IPS-18a (cell line): Measurements from ENCODE around the gene MRPS27.

Source experiments
- H3K27ac ChIP-seq: one replicate; pipeline ENCODE4 v1.5.1; 2013; ENCODE audit warnings: low read length
- H3K27me3 ChIP-seq: one replicate; pipeline ENCODE4 v1.6.1; 2013; ENCODE audit warnings: mild to moderate bottlenecking, low read length; ENCODE audit not compliant: control insufficient read depth, insufficient read depth
- H3K36me3 ChIP-seq: one replicate; pipeline ENCODE4 v1.6.1; 2013; ENCODE audit warnings: low read depth, low read length; ENCODE audit not compliant: control insufficient read depth
- H3K4me1 ChIP-seq: one replicate; pipeline ENCODE4 v1.6.1; 2013; ENCODE audit warnings: low read depth, low read length; ENCODE audit not compliant: control insufficient read depth
- H3K4me3 ChIP-seq: one replicate; pipeline ENCODE4 v1.5.1; 2013; ENCODE audit warnings: low read length
- H3K9ac ChIP-seq: one replicate; pipeline ENCODE4 v1.6.1; 2013; ENCODE audit warnings: mild to moderate bottlenecking, low read length, moderate library complexity
- H3K9me3 ChIP-seq: one replicate; pipeline ENCODE4 v1.6.1; 2013; ENCODE audit warnings: low read depth, low read length; ENCODE audit not compliant: control insufficient read depth

MRPS27 gene

DNA sequence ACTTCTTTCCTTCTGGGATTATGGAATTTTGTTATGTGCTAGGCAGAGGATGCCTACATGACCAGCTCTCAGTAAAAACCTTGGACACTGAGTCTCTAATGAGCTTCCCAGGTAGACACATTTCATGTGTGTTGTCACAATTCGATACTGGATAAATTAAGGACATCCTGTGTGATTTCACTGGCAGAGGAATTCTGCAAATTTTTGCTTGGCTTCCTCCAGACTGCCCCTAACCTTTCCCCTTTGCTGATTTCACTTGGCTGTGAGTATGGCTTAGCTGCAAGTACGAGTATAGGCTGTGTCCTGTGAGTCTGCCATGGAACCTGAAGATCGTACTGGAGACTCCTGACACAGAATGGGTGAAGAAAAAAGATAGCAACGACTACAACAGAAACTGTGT is 47.6 kb downstream of the MRPS27 start:
- Histone ChIP-seq H3K4me3 (no peak overlapping the region), H3K4me1 (no peaks in the 10 kb centered on the region), H3K36me3 (no peaks in the 10 kb centered on the region), H3K9me3 (no peaks in the 10 kb centered on the region), H3K27me3 (no peaks in the 10 kb centered on the region), H3K9ac (no peak overlapping the region), H3K27ac (no peak overlapping the region)

GRCh38 chr5:72271702-72272101 is 48.3 kb downstream of the MRPS27 start:
- H3K36me3 ChIP-seq: no peaks in the 10 kb centered on the region
- H3K4me3 ChIP-seq: no peak overlapping the region
- H3K9me3 ChIP-seq: no peaks in the 10 kb centered on the region
- no peaks in the 10 kb centered on the region for H3K4me1 ChIP-seq
- H3K9ac ChIP-seq: no peak overlapping the region
- no peak overlapping the region for H3K27ac ChIP-seq
- no peaks in the 10 kb centered on the region for H3K27me3 ChIP-seq

- no peaks in the 10 kb centered on the region for H3K36me3 ChIP-seq
- H3K27ac ChIP-seq: no peak overlapping the region
- no peak overlapping the region for H3K4me3 ChIP-seq
- H3K27me3 ChIP-seq: no peaks in the 10 kb centered on the region
- no peaks in the 10 kb centered on the region for H3K9me3 ChIP-seq
- no peak overlapping the region for H3K9ac ChIP-seq
- H3K4me1 ChIP-seq: no peaks in the 10 kb centered on the region
Observed at GRCh38 chr5:72270037-72270436, 50.0 kb downstream of the MRPS27 start.

- Histone ChIP-seq H3K9me3 (no peaks in the 10 kb centered on the region), H3K27ac (no peak overlapping the region), H3K36me3 (no peaks in the 10 kb centered on the region), H3K4me1 (no peaks in the 10 kb centered on the region), H3K27me3 (no peaks in the 10 kb centered on the region), H3K9ac (no peak overlapping the region), H3K4me3 (no peak overlapping the region)
Observed at GRCh38 chr5:72269411-72269780, 50.6 kb downstream of the MRPS27 start.

GRCh38 chr5:72268753-72269410 is 51.2 kb downstream of the MRPS27 start:
- Histone ChIP-seq H3K4me3 (no peak overlapping the region), H3K27ac (no peak overlapping the region), H3K9ac (no peak overlapping the region), H3K9me3 (no peaks in the 10 kb centered on the region), H3K4me1 (no peaks in the 10 kb centered on the region), H3K27me3 (no peaks in the 10 kb centered on the region), H3K36me3 (no peaks in the 10 kb centered on the region)

DNA sequence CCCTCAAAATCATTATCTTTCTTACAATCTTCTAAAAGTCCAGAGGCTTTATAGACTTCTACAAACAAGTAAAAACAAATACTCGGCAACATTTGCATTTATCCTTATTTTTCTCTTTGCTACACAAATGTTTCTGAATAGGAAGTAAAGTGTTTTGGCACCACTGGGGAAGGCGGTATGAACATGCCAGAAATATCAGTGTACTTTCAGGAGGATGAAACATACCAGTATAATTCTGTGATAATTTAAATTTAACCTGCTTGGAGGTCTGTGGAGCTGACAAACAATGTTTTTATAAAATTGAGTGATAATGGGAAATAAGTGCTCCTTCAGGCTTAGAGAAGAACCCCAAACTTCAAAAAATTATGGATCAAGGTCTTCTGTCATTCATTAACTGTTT is 51.8 kb downstream of the MRPS27 start:
- Histone ChIP-seq H3K27me3 (no peaks in the 10 kb centered on the region), H3K9ac (no peak overlapping the region), H3K4me1 (no peaks in the 10 kb centered on the region), H3K36me3 (no peaks in the 10 kb centered on the region), H3K27ac (no peak overlapping the region), H3K4me3 (no peak overlapping the region), H3K9me3 (no peaks in the 10 kb centered on the region)

GRCh38 chr5:72267685-72268084 is 52.4 kb downstream of the MRPS27 start:
- Histone ChIP-seq H3K27ac (no peak overlapping the region), H3K4me1 (no peaks in the 10 kb centered on the region), H3K36me3 (no peaks in the 10 kb centered on the region), H3K27me3 (no peaks in the 10 kb centered on the region), H3K4me3 (no peak overlapping the region), H3K9me3 (no peaks in the 10 kb centered on the region), H3K9ac (no peak overlapping the region)

GRCh38 chr5:72266862-72267261 is 53.2 kb downstream of the MRPS27 start:
- no peaks in the 10 kb centered on the region for H3K9me3 ChIP-seq
- no peak overlapping the region for H3K4me3 ChIP-seq
- no peaks in the 10 kb centered on the region for H3K27me3 ChIP-seq
- no peaks in the 10 kb centered on the region for H3K4me1 ChIP-seq
- H3K9ac ChIP-seq: no peak overlapping the region
- H3K27ac ChIP-seq: no peak overlapping the region
- H3K36me3 ChIP-seq: no peaks in the 10 kb centered on the region

- Histone ChIP-seq H3K9me3 (no peaks in the 10 kb centered on the region), H3K27ac (no peak overlapping the region), H3K4me3 (no peak overlapping the region), H3K27me3 (no peaks in the 10 kb centered on the region), H3K9ac (no peak overlapping the region), H3K4me1 (no peaks in the 10 kb centered on the region), H3K36me3 (no peaks in the 10 kb centered on the region)
Observed at GRCh38 chr5:72265032-72265877, 54.8 kb downstream of the MRPS27 start.

- no peaks in the 10 kb centered on the region for H3K36me3 ChIP-seq
- H3K27me3 ChIP-seq: no peaks in the 10 kb centered on the region
- H3K4me1 ChIP-seq: no peaks in the 10 kb centered on the region
- no peaks in the 10 kb centered on the region for H3K9me3 ChIP-seq
- H3K4me3 ChIP-seq: no peak overlapping the region
- no peak overlapping the region for H3K27ac ChIP-seq
- H3K9ac ChIP-seq: no peak overlapping the region
Observed at GRCh38 chr5:72256536-72256935, 63.5 kb downstream of the MRPS27 start.

DNA sequence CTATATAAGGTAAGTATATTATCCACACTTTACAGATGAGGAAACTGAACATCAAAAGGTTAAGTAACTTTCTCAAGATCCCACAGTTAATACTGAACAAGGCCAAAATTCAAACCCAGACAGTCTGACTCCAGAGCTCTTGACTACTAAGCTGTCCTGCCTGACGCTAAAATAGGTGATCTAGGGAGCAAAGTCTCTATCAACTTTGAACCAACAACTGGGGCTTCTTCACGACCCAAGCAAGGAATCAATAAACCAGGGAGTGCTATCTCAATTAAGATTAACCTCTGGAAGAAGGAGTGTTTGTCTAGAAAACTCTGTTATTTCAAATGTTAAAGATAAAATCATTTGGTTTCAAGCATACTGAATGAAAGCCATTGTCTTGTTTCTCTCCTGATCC is 64.4 kb downstream of the MRPS27 start:
- Histone ChIP-seq H3K4me1 (no peaks in the 10 kb centered on the region), H3K9me3 (no peaks in the 10 kb centered on the region), H3K27me3 (no peaks in the 10 kb centered on the region), H3K9ac (no peak overlapping the region), H3K36me3 (no peaks in the 10 kb centered on the region), H3K4me3 (no peak overlapping the region), H3K27ac (no peak overlapping the region)

DNA sequence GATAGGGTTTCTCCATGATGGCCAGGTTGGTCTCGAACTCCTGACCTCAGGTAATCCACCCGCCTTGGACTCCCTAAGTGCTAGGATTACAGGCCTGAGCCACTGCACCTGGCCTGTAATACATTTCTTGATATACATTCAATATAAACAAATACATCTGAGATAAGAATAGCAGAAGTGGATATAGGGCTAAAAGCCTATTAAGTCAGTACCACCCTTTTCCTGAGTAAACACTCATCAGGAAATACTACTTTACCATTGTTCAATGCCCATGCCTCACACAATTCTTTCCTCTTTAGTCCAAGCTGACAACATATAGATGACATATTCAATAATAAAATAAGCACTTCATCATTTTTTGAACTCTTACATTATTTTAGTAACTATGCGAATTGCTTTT is 64.8 kb downstream of the MRPS27 start:
- Histone ChIP-seq H3K4me3 (no peak overlapping the region), H3K27ac (no peak overlapping the region), H3K9me3 (no peaks in the 10 kb centered on the region), H3K36me3 (no peaks in the 10 kb centered on the region), H3K9ac (no peak overlapping the region), H3K4me1 (no peaks in the 10 kb centered on the region), H3K27me3 (no peaks in the 10 kb centered on the region)
